GM19099 (cell line): ENCODE results near the gene SUPT7L.

Experiments
- POLR2A ChIP-seq: IDR thresholded peaks from 3 replicates; pipeline ENCODE4 v1.6.1; 2011; ENCODE audit warnings: low read depth; ENCODE audit not compliant: insufficient read length; ENCODE audit errors: extremely low read depth

Gene SUPT7L

GRCh38 chr2:27655155-27655951, 8.1 kb downstream of the SUPT7L start:
- TF ChIP-seq POLR2A = no peak

DNA sequence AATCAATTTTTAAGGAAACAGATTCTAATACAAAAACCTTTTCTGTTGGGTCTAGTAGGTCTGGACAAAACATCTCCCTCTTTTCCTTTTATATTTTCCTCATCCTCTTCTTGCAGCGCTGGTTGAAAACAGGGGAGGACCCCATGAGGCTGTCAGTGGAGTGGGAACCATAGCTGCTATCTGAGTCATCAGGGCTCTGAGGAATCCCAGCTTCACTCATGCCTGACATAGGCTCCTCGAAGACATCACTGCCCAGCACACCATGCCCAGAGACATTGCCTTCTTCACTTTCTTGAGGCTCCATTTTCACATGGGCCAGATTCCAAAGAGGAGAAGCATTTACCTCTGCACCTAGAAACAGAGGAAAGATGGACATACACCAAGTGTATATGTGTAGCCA, 10.0 kb downstream of the SUPT7L start:
- no peak for TF ChIP-seq POLR2A

DNA sequence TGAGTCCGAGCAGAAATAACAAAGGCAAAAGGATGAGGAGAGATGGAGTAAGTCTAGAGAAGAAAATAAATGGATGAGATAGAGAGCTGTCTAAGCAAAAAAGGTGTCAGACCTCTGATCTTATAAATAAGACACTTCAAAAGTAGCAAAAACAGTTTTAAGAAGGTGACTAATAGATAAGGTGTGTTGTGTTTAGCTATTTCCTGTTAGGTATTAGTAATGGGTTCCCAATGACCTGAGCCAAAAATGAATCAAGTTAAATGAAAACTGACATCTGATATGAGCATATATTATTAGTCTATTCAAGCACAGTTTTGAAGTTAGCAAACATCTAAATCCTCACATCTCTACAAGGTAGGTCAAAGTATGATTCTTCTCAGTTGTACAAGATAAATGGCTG, 10.6 kb downstream of the SUPT7L start:
- no peak for TF ChIP-seq POLR2A

DNA sequence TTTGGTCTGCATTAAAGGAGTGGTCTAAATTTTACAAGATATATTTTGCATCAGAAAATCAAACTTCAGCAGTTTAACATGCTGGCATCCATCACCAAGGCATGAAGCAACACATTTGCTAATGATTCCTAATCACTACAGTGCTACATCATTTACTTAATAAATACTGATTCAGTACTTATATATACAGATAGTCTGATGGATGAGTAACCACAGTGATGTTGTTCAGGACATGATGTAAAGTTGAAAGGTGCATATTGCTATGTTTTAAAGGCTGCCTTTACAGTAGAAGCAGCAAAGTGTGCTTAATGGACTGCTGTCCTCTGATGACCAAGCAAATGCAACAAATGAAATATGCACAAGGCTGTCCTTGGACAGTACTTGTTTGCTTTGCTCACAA, 11.1 kb downstream of the SUPT7L start:
- TF ChIP-seq POLR2A = no peak

- TF ChIP-seq POLR2A = no peak
These were observed 12.4 kb downstream of the SUPT7L start for GRCh38 chr2:27651056-27651455.

DNA sequence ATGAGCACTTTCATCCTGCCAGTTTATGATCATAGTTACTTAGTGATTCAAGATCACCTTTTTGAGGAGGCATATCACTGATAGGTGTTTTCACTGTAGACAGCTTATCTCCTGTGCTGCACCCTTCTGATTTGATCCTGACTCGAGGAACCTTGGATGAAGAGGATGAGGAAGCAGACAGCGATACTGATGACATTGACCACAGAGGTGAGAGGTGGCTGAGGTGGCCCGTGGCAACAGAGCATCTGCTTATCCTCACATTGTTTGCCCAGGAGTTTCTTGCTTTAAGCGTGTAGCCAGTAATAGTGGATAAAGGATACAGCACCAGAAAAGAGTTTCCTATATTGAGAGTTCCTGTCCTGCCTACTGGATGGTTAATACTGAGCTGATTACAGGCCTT, 15.7 kb downstream of the SUPT7L start:
- TF ChIP-seq POLR2A = no peak

DNA sequence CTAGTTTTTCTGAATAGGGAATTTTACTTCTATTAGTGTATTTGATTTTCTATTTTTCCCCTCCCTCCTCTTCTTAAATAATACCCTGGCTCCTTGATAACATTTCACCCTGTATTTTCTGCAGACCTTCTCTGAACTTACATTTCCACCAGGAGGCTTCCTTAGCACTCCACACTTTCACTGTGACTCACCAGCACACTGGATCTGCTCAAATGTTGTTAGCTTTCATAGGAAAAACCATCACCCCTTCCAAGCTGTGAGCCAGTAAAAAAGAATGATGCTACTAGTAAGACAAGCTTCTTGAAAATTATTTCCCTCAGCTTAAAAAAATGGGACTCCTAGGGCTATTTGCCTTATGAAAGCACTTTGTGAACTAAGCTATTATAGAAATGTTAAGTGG, 16.1 kb downstream of the SUPT7L start:
- no peak for TF ChIP-seq POLR2A

GRCh38 chr2:27645197-27645596, 18.2 kb downstream of the SUPT7L start:
- TF ChIP-seq POLR2A = no peak

DNA sequence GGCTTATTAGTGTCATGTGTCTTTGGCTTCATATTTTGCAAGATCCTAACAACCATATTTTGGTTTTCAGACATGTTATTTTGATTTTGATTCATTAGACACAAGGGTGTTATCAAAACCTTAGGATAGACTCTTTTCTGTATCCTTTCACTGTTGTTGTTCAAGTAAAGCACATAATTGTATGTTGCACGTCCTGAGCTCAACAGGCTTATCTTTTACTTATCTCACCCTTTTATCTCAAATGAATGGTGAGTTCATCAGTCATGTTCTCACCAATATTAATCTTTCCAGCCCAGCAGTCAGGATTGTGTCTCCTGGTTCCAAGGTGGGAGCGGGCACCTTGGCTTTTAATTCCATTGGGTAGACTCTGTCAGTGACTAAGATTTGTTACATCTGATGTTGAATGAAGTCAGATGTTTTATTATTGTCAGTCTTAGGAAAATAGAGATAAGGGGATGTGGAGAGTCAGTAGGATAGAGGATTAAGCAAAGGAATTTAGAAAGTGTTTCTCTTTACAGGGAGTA, 22.6 kb downstream of the SUPT7L start:
- no peak for TF ChIP-seq POLR2A

DNA sequence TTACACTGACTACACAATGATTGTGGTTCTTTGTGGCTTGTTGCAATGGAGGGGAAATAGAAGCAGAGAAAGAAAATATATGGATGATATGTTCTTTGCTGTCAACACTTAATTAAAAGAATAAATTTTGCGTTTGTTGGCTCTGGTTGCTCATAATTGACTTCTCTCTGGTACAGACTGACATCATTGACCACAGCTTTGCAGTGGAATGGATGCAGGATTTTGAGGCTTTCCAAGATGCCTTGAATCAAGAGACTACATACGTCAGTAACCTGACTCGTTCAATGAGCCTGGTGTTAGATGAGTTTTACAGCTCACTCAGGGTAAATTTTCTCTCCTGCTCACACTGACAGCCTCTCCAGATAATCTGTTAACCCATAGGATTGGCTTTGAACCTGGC, 24.7 kb downstream of the SUPT7L start:
- no peak for TF ChIP-seq POLR2A

GRCh38 chr2:27638037-27638637, 25.3 kb downstream of the SUPT7L start:
- TF ChIP-seq POLR2A = no peak

DNA sequence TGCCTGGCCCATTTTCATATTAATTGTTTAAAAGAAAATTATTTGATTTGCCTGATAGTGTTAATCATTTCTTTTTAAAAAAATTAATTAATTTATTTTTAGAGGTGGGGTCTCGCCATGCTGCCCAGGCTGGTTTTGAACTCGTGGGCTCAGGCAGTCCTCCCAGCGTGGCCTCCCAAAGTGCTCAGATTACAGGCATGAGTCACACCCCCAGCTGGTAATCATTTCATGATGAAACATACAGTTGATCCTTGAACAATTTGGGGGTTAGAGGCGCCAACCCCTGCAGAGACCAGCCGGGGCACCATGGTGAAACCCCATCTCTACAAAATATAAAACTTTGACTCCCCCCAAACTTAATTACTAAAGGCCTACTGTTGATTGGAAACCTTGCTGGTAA, 26.6 kb downstream of the SUPT7L start:
- no peak for TF ChIP-seq POLR2A

DNA sequence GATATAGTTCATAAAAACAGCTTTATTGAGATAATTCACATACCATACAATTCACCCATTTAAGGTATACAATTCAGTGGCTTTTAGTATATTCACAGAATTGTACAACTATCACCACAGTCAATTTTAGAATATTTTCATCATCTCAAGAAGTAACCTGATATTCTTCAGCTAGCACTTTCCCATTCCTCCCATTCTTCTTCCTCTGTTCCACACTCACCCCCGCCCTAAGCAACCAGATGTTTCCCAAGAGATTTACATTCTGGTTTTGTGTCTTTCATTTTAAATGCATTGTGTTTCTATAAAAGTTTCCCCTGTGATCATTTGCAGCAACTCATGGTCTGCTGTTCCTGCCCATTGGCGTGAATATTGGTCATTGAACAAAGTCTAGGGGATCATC, 29.1 kb downstream of the SUPT7L start:
- no peak for TF ChIP-seq POLR2A

GRCh38 chr2:27628767-27629709, 34.4 kb downstream of the SUPT7L start, which contains the start of the genes CCDC121 and GPN1:
CCDC121 (minus strand) TSS chr2:27629012; CDS start chr2:27627799, 1,213 bp downstream.
GPN1 (plus strand) TSS chr2:27629050; CDS start chr2:27629059, 9 bp downstream.
- TF ChIP-seq POLR2A = peak; percentile 98
